NCI-H128 (cell line): ENCODE data around the gene FGFR4.
A peak's percentile ranks its signal among the peaks of the same experiment; 100 is the strongest.

Experiments used
- DNase-seq: peaks from one replicate; lab custom pipeline; 2025; ENCODE audit not compliant: unreplicated experiment; lab: John Stamatoyannopoulos, UW

Gene FGFR4

DNA sequence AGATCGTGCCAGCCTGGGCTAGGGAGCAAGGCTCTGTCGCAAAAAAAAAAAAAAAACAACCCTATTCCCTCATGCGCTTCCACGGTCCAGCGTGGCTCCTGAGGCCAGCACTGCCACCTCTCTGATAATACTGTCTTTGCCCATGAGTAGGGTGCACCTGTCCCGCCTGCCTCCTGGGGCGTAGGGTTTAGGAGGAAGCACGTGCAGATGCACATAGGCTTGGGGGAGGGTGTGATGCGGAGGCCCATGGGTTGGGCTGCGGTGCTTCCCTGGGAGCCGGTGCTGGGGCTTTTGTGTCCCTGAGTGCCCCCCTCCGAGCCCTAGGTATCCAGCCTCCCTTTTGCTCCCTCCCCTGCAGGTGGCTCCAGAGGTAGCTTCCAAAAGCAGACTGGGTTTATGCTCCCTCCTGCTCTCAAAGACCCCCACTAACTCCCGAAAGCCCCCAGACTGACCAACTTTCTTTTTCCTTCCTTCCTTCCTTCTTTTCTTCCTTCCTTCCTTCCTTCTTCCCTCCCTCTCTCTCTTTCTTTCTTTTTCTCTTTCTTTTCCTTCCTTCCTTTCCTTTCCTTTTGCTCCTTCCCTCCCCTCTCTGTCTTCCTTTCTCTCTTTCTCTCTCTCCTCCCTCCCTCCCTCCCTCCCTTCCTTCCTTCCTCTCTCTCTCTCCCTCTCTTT lies 12.8 kb downstream of the FGFR4 start:
- no peak for DNase-seq

DNA sequence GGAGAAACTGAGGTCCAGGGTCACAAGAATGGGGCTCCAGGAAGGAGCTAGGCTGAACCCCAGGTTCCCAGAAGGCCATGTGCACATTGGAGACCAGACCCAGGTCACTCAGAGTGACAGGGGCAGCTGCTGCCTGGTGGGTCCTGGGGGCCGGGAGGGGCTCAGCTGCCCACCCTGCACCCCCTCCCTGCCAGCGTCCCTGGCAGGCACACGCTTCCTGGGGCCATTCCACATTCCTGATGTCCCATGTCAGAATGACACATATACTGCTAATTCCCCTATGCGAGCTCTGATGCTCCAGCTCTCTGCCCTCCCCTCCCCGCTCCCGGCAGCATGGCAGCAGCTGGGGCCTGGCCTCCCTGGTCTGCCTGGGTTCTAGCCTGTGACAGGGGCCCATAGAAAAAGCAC lies 14.0 kb downstream of the FGFR4 start:
- DNase-seq, result no peak

DNA sequence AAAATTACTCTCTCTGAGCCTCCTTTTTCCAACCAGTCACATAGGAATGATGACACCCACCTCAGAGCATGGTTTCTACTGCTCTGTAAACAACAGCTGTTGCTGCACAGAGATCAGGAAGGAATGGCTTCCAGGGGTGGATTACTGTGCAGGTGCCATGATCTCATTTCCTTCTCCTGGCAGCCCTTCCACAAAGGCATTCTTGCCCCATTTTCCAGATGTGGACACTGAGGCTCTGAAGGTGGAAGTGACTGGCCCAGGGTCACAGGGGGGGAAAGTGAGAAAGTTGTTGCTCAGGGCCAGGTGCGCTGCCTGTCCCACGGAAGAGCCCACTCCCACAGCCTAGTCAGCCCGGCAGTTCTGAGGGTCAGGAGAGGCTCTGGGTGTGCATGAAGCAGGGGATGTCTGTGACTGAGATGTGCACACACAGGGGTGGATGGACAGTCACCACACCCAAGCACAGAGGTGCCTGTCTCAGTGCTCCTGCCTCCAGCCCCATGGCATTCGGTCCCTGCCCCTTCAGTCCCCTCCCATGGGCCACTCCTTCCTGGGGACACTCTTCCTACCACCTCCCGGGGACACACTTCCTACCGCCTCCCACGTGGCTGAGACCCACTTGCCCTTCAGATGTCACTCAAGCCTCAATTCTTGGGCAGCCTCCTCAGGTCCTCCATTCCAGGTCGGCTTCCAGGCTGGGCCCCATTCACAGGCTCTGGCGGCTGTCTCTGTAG lies 17.0 kb downstream of the FGFR4 start:
- no peak for DNase-seq

- DNase-seq, result no peak
Observed at GRCh38 chr5:177105691-177106476, 19.2 kb downstream of the FGFR4 start.

GRCh38 chr5:177107159-177107558 lies 20.4 kb downstream of the FGFR4 start:
- no peak for DNase-seq

- DNase-seq, result no peak
Observed at GRCh38 chr5:177109810-177110209, 23.1 kb downstream of the FGFR4 start.

DNA sequence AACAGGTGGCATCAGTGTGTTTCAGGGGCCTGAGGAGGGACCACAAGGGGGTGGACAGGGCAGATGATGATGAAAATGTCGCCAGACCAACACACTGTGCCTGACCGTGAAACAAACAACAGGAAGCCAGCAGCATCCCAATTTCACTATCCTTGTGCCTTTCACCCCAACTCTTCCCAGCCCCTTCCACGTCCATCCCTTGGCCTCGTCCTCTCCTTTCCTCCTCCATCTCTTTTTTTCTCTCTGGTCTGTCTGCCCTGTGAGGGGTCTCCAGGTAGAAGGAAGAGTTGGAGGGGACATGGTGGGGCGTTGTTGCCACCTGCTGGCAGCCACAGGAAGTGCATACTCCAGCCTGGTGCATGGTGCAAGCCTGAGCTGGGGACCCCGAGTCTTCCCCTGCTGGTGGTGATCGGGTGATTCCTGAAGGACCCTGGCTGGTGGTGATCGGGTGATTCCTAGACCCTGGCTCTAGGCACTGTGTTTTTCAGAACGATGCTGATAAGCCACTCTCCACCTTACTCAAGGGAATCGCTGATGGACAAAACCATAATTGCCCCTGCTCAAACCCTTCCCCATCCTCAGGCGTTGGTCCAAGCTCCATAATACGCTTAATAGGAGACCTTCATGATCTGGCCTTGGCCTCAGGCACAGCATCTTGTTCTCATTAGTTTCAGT lies 25.1 kb downstream of the FGFR4 start:
- DNase-seq, result peak; percentile 20

- DNase-seq, result no peak
Observed at GRCh38 chr5:177112589-177113220, 26.0 kb downstream of the FGFR4 start.

DNA sequence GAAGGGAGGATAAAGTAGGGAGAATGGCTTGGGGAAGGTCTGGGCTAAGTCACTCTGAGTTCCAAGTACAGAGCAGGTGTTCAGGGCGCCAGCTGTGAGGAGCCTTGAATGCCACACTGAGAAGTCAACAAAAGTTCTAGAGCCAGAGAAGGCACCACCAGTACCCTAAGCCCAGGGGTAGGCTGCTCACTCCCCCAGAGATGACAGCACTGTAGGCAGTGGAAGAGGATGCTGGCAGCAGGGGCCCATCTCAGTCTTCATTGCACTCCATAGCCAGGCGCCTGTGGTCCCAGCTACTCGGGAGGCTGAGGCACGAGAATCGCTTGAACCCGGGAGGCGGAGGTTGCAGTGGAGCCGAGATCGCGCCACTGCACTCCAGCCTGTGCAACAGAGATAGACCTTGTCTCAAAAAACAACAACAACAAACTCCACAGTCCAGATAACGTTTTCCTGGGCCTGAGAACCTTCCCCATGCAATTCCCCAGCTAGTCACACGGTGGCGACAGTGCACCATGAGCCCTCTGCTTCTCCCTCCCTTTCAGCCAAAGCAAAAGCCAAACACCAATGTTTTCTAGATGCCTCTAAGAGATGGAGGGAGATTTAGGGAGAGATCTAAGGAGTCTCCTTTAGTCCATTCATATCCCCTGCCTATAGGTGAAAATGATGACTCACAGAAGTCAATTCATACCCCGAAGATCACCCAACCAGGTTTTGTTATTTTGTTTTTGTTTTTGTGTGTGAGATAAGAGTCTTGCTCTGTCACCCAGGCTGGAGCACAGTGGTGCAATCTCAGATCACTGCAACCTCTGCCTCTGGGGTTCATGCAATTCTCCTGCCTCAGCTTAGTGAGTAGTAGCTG lies 27.1 kb downstream of the FGFR4 start:
- DNase-seq, result peak; percentile 9

DNA sequence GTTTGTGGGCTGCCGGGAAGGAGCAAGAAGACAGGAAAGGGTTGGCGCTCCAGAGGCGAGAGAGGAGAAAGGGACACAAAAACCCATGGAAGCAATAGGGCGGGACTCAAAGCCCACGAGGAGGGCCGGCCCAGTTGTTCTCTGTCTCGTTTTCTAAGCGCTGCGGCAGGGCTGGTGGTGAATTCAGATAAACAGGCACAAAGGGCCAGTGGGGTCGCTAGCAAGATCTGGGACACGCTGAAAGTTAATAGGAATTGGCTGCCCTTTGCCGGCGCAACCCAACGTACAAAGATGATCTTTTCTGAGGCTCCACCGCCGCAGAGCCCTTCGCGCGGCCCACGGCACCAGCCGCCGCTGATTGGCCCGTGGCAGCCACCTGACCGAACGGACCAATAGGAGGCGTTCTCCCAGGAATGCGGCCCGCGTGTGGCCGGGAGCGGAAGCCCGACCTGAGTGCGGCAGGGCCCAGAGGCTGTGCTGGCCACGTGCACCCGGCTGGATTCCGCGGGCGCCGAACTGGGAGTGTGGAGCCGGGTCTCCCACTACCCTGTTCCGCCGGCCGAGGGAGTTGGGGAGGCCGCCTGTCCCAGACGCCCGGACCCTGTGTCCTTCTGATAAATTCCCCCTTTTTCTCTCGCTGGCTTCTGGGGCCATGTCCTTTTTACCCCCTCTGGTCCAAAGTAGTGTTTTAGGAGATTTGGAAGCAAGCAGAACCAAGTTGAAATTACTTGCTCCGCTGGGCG lies 30.1 kb downstream of the FGFR4 start:
- DNase-seq, result no peak

DNA sequence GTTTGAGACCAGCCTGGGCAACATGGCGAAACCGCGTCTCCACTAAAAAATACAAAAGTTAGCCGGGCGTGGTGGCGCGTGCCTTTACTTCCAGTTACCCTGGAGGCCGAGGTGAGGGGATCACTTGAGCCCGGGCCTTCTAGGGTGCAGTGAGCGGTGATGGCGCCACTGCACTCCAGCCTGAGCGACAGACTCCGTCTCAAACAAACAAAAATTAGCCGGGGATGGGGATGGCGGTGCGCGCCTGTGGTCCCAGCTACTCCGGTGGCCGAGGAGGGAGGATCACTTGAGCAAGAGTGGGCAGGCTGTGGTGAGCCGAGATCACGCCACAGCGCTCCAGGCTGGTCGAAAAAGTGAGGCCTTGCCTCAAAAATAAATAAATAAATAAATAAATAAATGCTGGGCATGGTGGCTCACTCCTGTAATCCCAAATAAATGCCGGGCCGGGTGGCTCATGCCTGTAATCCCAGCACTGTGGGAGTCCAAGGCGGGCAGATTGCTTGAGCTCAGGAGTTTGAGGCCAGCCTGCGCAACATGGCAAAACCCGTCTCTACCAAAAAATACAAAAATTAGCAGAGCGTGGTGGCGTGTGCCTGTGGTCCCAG lies 30.8 kb downstream of the FGFR4 start:
- DNase-seq, result no peak

- DNase-seq, result no peak
Observed at GRCh38 chr5:177122566-177122965, 35.9 kb downstream of the FGFR4 start.

- DNase-seq, result no peak
Observed at GRCh38 chr5:177123789-177124485, 37.2 kb downstream of the FGFR4 start.

- no peak for DNase-seq
Observed at GRCh38 chr5:177124486-177124991, 37.8 kb downstream of the FGFR4 start.

GRCh38 chr5:177126771-177127170 lies 40.1 kb downstream of the FGFR4 start:
- DNase-seq, result no peak

GRCh38 chr5:177128551-177128981 lies 41.9 kb downstream of the FGFR4 start:
- no peak for DNase-seq

DNA sequence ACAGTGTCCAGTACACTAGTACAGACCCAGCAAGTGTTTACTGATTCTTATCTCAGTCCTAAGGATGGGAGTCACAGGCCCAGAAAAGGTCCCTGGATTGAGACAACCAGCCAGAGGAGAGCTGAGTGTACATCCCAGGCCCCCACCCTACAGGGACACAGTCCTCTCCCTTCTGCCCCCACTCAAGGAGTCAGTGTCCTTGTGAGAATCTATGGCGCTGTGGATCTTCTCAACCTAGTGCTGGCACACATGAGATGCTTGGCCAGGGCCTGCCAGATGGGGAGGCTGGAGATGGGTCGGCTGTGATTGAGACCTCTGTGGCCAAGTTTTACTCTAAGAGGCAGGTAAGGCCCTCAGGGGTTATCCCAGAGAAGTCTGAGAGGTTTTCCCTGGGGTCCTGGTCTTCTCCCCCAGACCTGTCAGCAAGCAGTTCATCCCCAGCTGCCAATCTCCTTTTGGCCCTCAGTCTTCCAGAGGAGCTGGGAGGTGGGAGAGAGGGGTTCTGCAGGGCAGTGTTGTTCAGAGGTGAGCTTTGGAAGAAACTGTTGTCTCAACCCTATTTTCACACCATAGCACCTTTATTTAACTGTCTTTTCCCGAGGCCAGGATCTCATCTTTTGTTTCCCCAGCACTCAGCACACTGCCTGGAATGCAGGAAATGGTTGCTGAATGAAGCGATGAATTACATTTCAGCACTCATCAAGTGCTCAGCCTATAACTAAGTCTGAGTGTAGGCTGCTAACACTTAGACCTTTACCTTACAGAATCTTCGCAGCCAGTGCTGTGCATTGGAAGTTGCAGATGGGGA lies 43.7 kb downstream of the FGFR4 start:
- no peak for DNase-seq
